GM21576 (cell line): ENCODE data around the gene DOK6.

ENCODE experiments used
- ATAC-seq: cut with Tn5 transposase; IDR thresholded peaks from one replicate; pipeline ENCODE4 v1.9.1; 2021; ENCODE audit warnings: mild to moderate bottlenecking, moderate library complexity; ENCODE audit not compliant: unreplicated experiment

DOK6 gene

DNA sequence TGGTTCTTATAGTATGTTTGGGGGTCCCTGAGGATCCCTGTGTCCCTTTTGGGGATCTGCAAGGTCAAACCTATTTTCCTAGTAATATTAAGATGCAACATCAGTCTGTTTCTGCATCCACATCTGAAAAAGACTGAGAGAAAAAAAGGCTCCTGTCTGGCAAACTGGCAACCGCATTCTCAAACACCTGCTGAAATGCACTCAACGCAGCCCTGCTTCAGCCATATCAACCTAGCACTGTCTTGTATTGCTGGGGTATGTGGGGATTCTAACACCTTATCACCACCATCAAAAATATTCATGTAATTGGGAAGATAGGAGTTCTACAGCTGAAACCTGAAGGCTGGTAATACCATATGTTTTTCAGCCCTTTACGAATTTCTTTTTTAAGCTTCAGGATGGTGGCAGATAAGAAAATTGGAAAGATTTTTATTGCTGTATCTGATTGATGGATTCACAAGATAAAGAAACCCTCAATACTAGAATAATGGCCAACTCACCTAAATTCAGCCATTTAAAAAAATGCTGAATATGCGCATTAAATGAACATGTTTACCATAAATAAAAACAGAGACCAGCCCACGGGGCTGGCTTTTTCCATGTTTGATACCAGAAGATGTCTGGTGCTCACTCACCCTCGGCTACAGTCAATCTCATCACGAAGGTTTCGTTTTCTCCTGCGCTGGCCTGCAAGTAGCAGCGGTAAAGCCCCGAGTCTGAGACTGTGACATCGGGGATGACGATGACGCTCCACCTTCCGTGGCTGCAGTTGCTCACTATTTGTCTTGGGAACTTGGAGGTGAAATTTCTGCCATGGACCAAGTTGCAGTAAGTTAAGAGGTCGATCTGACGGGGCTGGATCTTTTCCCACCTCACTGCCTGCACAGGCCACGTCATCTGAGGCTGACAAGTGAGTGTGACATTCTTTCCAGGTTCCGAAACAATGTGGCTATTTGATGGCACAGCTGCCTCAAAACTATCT is 494.7 kb downstream of the DOK6 start:
- ATAC-seq, result no peak

DNA sequence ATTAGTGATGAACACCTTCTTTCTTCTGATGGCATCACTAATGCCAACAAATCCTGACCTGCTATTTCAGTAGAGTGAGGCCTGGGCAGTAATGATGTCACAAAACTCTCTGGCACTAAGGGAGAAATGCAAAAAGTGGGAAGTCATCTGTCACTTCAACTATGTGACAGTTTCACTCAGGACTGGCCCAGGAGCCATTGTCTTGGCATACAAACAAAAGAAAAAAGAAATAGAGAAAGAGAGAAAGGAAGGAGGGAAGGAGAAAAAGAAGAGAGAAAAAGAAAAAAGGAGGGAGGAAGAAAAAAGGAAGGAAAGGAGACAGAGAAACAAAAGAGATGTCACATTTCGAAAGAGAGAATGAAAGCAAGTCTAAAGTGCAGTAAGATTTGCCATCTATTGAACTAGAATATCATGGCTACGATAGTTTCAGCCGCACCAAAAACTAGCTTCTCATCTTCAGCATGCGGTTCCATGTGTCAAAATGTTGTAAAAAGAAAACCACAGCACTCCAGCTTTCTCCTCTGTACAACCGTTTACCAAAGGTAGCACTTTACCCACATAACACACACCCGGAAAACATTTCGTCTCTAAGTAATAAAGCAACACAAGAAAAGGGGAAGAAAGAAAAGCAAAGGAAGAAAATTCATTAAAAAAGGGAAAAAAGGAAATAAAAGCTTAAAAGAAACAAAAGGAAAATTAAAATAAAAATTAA is 496.9 kb downstream of the DOK6 start:
- peak; percentile 43 for ATAC-seq

DNA sequence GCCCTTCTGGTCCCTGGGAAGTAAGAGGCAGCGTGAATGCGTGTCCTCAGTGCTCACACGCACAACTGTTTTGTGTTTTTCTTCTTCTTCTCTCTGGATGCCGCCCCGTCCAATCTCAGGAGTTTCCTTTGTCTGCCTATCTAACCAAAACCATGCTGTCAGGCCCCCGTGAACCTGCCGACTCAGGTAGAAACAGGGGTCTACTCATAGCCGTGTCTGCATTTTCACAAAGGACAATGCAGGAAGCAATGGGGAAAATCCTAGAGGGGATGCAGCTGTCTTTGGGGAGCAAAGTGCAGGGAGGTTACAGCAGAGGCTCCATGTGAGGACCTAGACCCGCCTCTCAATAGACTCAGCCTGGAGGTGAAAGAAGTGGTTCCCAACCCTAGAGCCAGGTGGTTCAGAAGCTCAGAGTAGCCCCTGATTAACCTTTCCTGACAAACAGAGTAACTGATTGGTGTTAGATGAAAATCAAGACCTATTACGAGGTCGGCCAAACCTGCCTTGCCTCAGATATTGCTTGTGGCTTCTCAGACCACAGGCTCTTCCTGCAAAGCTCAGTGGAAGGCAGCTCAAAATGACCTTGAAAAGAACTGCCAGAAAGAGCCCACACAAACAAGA is 497.7 kb downstream of the DOK6 start:
- peak; percentile 45 for ATAC-seq
